Coronary artery (tissue), 2 donors: ENCODE results near the gene ARID1A.
"Not testable (repeated sequence)": the region's sequence is repeated elsewhere in the genome, so short reads cannot be mapped to it uniquely, and the experiment has no call there.

Experiments
- DNase-seq: peaks from one replicate; pipeline ENCODE4 v3.0.0-alpha.2; 2017; ENCODE audit warnings: low spot score
- H3K27ac ChIP-seq, 2 donors: fragments of 200-600 bp; sonication (generic); one replicate each; pipeline ENCODE4 v1.5.1; 2016 to 2019
- H3K4me3 ChIP-seq: fragments of 200-600 bp; sonication (generic); 2 replicates; pipeline ENCODE4 v1.5.1; 2016; ENCODE audit warnings: mild to moderate bottlenecking, moderate library complexity
- CTCF ChIP-seq: fragments of 200-600 bp; sonication (generic); IDR thresholded peaks from one replicate; pipeline ENCODE4 v1.5.1; 2019; ENCODE audit warnings: antibody characterized with exemption

ARID1A gene

DNA sequence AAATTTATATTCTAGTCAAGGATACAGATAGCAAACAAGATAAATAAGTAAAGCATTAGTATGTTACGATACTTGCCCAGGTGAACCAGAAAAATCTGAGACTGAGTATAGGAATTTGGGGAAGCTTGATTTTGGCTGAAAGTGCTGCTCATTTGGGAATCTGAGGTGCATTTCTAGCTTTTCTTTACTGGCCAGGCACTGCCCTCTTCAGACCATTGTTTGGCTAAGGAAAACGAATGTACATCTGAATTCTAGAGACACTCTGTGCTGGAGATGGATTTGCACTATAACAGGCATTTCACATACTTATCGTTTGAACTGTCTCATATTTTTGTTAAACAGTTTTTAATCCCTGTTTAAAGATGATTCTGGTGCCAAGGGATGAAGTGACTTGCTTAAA lies 23.4 kb downstream of the ARID1A start:
- no peak for DNase-seq
- Histone ChIP-seq H3K27ac (no peak overlapping the region), H3K4me3 (no peak overlapping the region)
- TF ChIP-seq CTCF, result no peak

DNA sequence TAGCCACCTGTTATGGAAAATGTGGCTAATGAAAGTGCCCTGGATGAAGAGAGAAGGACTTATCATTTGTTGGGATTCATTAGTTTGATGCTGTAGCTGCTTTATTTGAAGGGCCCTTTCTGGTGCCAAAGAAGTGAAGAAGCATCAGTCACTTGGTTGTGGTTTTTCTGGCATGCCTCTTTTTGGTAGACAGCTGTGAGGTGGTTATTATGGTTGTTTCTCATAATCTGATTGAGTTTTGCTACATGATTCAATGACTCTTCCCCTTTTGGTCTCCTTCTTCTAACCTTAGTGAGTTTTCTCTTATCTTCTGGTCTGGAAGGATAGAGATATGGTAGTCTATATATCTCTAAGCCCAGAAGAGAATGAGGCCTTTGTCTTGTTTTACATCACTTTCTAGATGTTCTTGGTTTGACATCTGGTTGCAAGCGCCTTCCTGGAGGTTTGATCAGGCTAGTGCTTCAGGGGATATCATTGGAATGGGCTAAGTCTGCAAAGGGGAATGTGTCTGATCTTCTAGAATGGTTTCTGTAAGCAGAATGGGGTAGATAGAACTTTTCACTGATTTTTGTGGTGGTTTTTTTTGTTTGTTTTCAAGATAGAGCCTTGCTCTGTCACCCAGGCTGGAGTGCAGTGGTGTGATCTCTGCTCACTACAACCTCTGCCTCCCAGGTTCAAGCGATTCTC lies 26.0 kb downstream of the ARID1A start:
- no peak overlapping the region for H3K4me3 ChIP-seq
- no peak overlapping the region for H3K27ac ChIP-seq
- no peak for TF ChIP-seq CTCF
- no peak for DNase-seq

- DNase-seq, result peak; percentile 86
- Histone ChIP-seq H3K4me3 (peak overlapping the region; percentile 32), H3K27ac (peak overlapping the region in 1 of 2 donors; percentile 49)
- no peak for TF ChIP-seq CTCF
Measured at GRCh38 chr1:26723013-26723991, 27.5 kb downstream of the ARID1A start.

DNA sequence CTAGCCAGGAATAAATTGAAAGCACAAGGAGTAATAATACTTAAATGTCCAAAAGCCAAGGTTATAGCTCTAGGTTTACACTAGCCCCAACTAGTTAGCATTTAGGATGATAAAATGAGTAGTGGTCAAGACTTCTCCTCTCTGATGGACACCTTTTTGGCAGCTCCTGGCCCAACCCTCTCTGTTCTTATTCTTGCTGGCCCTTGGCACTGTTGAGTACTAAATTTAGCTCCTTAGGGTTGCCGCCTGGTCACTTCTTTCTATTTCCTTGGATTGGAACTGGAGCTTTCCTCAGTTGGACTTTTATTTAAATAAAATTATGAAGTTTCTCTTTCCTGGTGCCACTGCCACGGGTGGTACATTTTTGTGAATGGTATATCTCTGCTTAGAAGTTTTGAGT lies 28.3 kb downstream of the ARID1A start:
- no peak for TF ChIP-seq CTCF
- H3K27ac ChIP-seq, result peak overlapping the region; percentile 2 to 40
- no peak overlapping the region for H3K4me3 ChIP-seq
- no peak for DNase-seq

GRCh38 chr1:26724926-26725325 lies 29.1 kb downstream of the ARID1A start:
- Histone ChIP-seq H3K4me3 (no peak overlapping the region), H3K27ac (peak overlapping the region in 1 of 2 donors; percentile 2)
- DNase-seq, result no peak
- no peak for TF ChIP-seq CTCF

DNA sequence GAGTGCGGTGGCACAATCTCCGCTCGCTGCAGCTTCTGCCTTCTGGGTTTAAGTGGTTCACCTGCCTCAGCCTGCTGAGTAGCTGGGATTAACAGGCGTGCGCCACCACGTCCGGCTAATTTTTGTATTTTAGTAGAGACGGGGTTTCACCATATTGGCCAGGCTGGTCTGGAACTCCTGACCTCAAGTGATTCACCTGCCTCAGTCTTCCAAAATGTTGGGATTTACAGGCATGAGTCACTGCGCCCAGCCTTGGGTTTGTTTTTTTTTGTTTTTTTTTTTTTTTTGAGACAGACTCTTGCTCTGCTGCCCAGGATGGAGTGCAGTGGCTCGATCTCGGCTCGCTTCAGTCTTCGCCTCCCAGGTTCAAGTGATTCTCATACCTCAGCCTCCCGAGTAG lies 30.1 kb downstream of the ARID1A start:
- H3K27ac ChIP-seq, DNase-seq: not testable (repeated sequence)

DNA sequence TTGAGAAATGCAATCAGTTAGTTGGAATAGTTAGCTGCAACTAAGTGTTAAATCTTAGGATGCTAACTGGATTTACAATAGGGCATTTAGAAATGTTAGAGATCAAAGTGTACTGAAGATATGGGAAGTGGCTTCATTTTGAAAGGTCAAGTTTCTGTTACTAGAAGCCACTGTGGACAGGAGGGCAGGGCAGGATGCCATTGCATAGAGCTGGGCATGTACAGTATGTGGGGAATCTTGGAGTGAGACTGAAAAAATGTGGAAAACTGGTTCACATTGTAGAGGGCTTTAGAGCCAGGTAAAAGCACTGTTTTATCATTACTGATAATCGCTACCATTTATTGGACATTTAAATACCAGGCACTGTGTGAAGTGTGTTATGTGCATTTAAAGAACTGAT lies 31.0 kb downstream of the ARID1A start:
- Histone ChIP-seq H3K4me3 (no peak overlapping the region), H3K27ac (no peak overlapping the region)
- DNase-seq, result no peak
- no peak for TF ChIP-seq CTCF

More for the DNA sequence above, 30.1 kb downstream of the ARID1A start:
- not testable (repeated sequence) for H3K4me3 ChIP-seq
